Ectodermal cell (in vitro differentiated cells): ENCODE results near the gene PACS2.

Source experiments
- H3K27ac ChIP-seq: 2 replicates; pipeline ENCODE4 v1.7.0; 2013; ENCODE audit warnings: mild to moderate bottlenecking, low read depth, low read length; ENCODE audit not compliant: insufficient read depth, poor library complexity, severe bottlenecking
- H3K27me3 ChIP-seq: 2 replicates; pipeline ENCODE4 v1.7.0; 2013; ENCODE audit warnings: mild to moderate bottlenecking, low read length; ENCODE audit not compliant: insufficient read depth, control insufficient read depth, poor library complexity, severe bottlenecking
- H3K36me3 ChIP-seq: one replicate; pipeline ENCODE4 v1.7.0; 2013; ENCODE audit warnings: low read length; ENCODE audit not compliant: control insufficient read depth, insufficient read depth
- H3K4me1 ChIP-seq: one replicate; pipeline ENCODE4 v1.7.0; 2013; ENCODE audit warnings: low read length; ENCODE audit not compliant: control insufficient read depth, insufficient read depth
- H3K4me3 ChIP-seq: 2 replicates; pipeline ENCODE4 v1.7.0; 2013; ENCODE audit warnings: low read depth, low read length, control low read depth; ENCODE audit not compliant: insufficient read depth
- H3K9me3 ChIP-seq: 2 replicates; pipeline ENCODE4 v1.7.0; 2013; ENCODE audit warnings: mild to moderate bottlenecking, low read length, moderate library complexity; ENCODE audit not compliant: control insufficient read depth
- WGBS, 2 experiments: methylation state at CpG; one replicate each; pipeline ENCODE4 v1.1.7; 2013; ENCODE audit warnings: missing lambda C conversion rate in 2 of 2; 5-methylcytosine and 5-hydroxymethylcytosine counted together

Gene PACS2

DNA sequence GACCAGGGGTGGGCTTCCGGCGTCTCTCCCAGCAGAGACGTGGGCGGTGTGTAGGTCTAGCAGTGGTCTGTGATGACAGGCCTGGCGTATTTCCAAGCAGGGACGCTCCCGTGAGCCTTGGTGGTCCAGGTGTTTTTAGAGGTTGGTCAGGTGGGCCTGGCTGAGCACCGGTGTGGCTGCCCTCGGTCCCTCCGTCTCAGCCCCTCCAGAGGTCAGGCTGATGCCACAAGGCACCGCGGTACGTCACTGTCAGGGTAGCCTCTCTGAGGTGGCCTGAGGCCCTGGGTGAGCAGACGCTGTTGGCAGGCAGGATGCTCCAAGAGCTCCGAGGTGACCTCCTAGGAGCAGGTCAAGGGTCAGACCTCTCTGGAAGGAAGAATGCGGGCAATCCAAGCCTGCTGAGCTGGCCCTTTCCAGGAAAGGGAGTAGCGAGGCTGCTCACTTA, 118.6 kb downstream of the PACS2 start:
- H3K36me3 ChIP-seq, result peaks cover 10% of the 10 kb centered on the region

DNA sequence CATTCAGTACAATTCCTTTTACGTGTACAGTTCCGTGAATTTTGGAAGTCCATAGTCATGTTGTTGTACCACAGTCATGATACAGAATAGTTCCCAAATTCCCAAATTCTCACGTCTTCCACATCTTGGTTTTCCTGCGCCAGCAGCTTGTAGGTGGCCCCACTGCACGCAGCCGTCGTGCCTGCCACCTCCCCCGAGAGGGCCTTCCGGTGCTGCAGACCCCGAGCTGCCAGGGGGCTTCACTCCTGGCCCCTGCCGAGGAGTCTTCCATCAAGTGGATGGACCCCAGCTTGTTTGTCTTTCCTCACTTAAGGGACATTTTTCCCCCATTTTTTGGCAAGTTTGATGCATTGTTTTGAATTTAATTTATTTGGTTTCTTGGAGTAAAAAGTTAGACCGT, 121.9 kb downstream of the PACS2 start:
- WGBS, 2 experiments, result 93 to 94% methylated on average over 12 of the region's 12 CpGs
- no peaks in the 10 kb centered on the region for H3K9me3 ChIP-seq

More for the DNA sequence above, 118.6 kb downstream of the PACS2 start:
- WGBS, 2 experiments, result 84% methylated on average over 17 of the region's 17 CpGs
- H3K4me3 ChIP-seq, result no peak overlapping the region
- H3K27me3 ChIP-seq, result no peaks in the 10 kb centered on the region
- no peaks in the 10 kb centered on the region for H3K9me3 ChIP-seq
- H3K27ac ChIP-seq, result peak overlapping the region; percentile 26
- peaks cover 7% of the 10 kb centered on the region for H3K4me1 ChIP-seq

DNA sequence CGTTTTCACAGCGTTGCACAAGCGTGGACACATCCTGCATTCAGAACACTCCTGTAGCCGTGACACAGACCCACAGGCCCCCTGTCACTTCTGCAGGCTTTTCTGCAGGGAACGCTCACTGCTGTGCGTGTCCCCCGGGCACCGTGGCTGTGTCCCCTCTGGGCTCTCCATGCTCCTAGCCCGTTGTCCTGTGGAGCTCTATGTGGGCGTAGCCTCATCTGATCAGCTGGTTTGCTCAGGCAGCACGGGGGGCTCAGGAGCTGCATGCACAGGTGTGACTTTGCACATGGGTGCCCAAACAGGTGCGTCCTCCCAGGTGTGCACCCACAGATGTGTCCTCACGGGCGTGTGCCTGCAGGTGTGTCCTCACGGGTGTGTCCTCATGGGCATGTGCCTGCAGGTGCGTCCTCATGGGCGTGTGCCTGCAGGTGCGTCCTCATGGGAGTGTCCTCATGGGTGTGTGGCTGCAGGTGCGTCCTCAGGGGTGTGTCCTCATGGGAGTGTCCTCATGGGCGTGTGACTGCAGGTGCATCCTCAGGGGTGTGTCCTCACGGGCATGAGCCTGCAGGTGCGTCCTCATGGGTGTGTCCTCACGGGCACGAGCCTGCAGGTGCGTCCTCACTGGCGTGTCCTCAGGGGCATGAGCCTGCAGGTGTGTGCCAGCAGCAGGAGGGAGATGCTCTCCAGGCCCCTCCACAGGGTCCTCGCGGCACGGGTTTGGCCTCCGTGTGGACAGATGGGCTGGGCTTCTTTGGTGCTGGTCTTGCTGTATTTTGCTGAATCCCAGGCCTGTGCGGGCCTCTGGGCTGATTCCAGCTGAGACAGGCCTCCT, 122.6 kb downstream of the PACS2 start:
- H3K36me3 ChIP-seq, result no peaks in the 10 kb centered on the region

More for the DNA sequence above, 121.9 kb downstream of the PACS2 start:
- Histone ChIP-seq H3K4me3 (no peak overlapping the region), H3K27me3 (no peaks in the 10 kb centered on the region), H3K27ac (no peak overlapping the region), H3K4me1 (peaks cover 7% of the 10 kb centered on the region), H3K36me3 (no peaks in the 10 kb centered on the region)

GRCh38 chr14:105437723-105438500, 123.4 kb downstream of the PACS2 start:
- H3K9me3 ChIP-seq, result no peaks in the 10 kb centered on the region
- H3K27ac ChIP-seq, result no peak overlapping the region
- peaks cover 5% of the 10 kb centered on the region for H3K4me1 ChIP-seq
- no peak overlapping the region for H3K4me3 ChIP-seq
- 95 to 96% methylated on average over 18 of the region's 18 CpGs for WGBS, 2 experiments
- H3K36me3 ChIP-seq, result peaks cover 1% of the 10 kb centered on the region
- no peaks in the 10 kb centered on the region for H3K27me3 ChIP-seq

More for the DNA sequence above, 122.6 kb downstream of the PACS2 start:
- Histone ChIP-seq H3K4me3 (no peak overlapping the region), H3K27me3 (no peaks in the 10 kb centered on the region), H3K27ac (no peak overlapping the region), H3K9me3 (no peaks in the 10 kb centered on the region), H3K4me1 (peaks cover 7% of the 10 kb centered on the region)
- 92 to 94% methylated on average over 31 of the region's 31 CpGs for WGBS, 2 experiments

- no peak overlapping the region for H3K4me3 ChIP-seq
- no peaks in the 10 kb centered on the region for H3K9me3 ChIP-seq
- H3K36me3 ChIP-seq, result peaks cover 3% of the 10 kb centered on the region
- 94 to 95% methylated on average over 11 of the region's 11 CpGs for WGBS, 2 experiments
- H3K27me3 ChIP-seq, result no peaks in the 10 kb centered on the region
- H3K27ac ChIP-seq, result no peak overlapping the region
- H3K4me1 ChIP-seq, result no peaks in the 10 kb centered on the region
Measured at GRCh38 chr14:105439179-105439578, 124.6 kb downstream of the PACS2 start.

- 92 to 94% methylated on average over 33 of the region's 33 CpGs for WGBS, 2 experiments
- Histone ChIP-seq H3K36me3 (peaks cover 3% of the 10 kb centered on the region), H3K4me1 (no peaks in the 10 kb centered on the region), H3K4me3 (no peak overlapping the region), H3K9me3 (no peaks in the 10 kb centered on the region), H3K27ac (no peak overlapping the region), H3K27me3 (no peaks in the 10 kb centered on the region)
Measured at GRCh38 chr14:105439710-105440553, 125.4 kb downstream of the PACS2 start.

DNA sequence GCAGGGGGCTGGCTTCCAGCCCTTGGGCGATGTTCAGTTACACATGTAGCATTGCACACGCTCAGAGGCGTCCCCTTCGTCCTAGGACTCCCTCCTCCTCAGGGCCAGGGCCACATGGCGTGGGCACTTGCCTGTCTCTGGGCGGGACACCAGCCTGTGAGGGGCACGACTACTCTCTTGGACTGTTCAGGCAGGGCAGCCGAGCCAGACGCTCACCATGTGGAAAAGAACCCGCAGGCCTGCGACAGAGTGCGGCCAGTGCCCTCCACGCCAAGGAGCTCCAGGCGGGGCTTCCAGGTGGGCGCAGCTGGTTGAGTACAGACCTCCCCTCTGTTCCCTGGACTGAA, 126.0 kb downstream of the PACS2 start:
- Histone ChIP-seq H3K36me3 (peaks cover 3% of the 10 kb centered on the region), H3K4me3 (no peak overlapping the region), H3K9me3 (no peaks in the 10 kb centered on the region), H3K27me3 (no peaks in the 10 kb centered on the region), H3K27ac (no peak overlapping the region), H3K4me1 (no peaks in the 10 kb centered on the region)
- WGBS, 2 experiments, result 96 to 97% methylated on average over 15 of the region's 15 CpGs

GRCh38 chr14:105440992-105441391, 126.4 kb downstream of the PACS2 start:
- Histone ChIP-seq H3K27me3 (no peaks in the 10 kb centered on the region), H3K9me3 (no peaks in the 10 kb centered on the region), H3K4me3 (no peak overlapping the region), H3K36me3 (peaks cover 3% of the 10 kb centered on the region), H3K27ac (no peak overlapping the region), H3K4me1 (no peaks in the 10 kb centered on the region)
- 95 to 98% methylated on average over 9 of the region's 9 CpGs for WGBS, 2 experiments

DNA sequence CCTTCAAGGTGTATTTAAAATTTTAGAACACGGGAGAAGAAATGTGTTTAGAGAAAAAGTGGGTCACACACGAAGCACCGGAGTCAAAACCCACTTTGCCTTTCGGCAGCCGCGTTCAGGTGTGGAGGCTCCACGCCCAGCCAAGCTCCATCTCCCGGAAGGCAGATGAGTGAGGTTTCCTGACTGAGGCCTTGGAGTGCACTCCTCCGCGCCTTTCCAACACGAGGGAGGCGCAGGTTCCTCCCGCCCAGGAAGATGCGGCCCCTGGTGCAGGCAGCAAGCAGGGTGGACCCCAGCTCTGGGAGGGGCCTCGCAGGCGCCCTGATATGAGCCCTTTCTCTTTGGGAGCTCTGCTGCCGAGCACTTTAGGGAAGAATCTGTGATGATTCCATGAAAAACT, 127.6 kb downstream of the PACS2 start:
- H3K9me3 ChIP-seq, result no peaks in the 10 kb centered on the region
- H3K27me3 ChIP-seq, result no peaks in the 10 kb centered on the region
- H3K4me1 ChIP-seq, result no peaks in the 10 kb centered on the region
- H3K36me3 ChIP-seq, result peaks cover 3% of the 10 kb centered on the region
- H3K27ac ChIP-seq, result no peak overlapping the region
- WGBS, 2 experiments, result 83 to 84% methylated on average over 17 of the region's 17 CpGs
- H3K4me3 ChIP-seq, result no peak overlapping the region
